ENCODE measurements around the gene ETF1.

Gene ETF1

GRCh38 chr5:138528744-138529469 lies 14.1 kb downstream of the ETF1 start:
- TF ChIP-seq EGR1 (IDR thresholded peaks at IDR 0.05) (no peak), TAF1 (IDR thresholded peaks at IDR 0.05; ENCODE audit: low read depth) (no peak), CEBPB (IDR thresholded peaks at IDR 0.05) (no peak), NFIC (IDR thresholded peaks at IDR 0.05) (no peak), ZBTB7A (IDR thresholded peaks at IDR 0.05; ENCODE audit: low read depth) (no peak), USF1 (IDR thresholded peaks at IDR 0.05) (no peak), MAX (IDR thresholded peaks at IDR 0.05) (no peak), TCF12 (IDR thresholded peaks at IDR 0.05; ENCODE audit: low read depth) (no peak), TEAD4 (IDR thresholded peaks at IDR 0.05) (no peak), RAD21 (IDR thresholded peaks at IDR 0.05; ENCODE audit: low read depth) (no peak), FOXM1 (IDR thresholded peaks at IDR 0.05; ENCODE audit: borderline replicate concordance, low read depth) (no peak), EP300 (IDR thresholded peaks at IDR 0.05; ENCODE audit: borderline replicate concordance) (no peak), CREB1 (IDR thresholded peaks at IDR 0.05; ENCODE audit: low read depth) (no peak), REST (IDR thresholded peaks at IDR 0.05; ENCODE audit: low read depth) (no peak), YY1 (IDR thresholded peaks at IDR 0.05; ENCODE audit: low read depth) (no peak)

- TF ChIP-seq YY1 (IDR thresholded peaks at IDR 0.05; ENCODE audit: low read depth) (no peak), EP300 (IDR thresholded peaks at IDR 0.05; ENCODE audit: borderline replicate concordance) (no peak), USF1 (IDR thresholded peaks at IDR 0.05) (no peak), TAF1 (IDR thresholded peaks at IDR 0.05; ENCODE audit: low read depth) (no peak), TCF12 (IDR thresholded peaks at IDR 0.05; ENCODE audit: low read depth) (no peak), RAD21 (IDR thresholded peaks at IDR 0.05; ENCODE audit: low read depth) (no peak), CREB1 (IDR thresholded peaks at IDR 0.05; ENCODE audit: low read depth) (no peak), EGR1 (IDR thresholded peaks at IDR 0.05) (no peak), REST (IDR thresholded peaks at IDR 0.05; ENCODE audit: low read depth) (no peak), CEBPB (IDR thresholded peaks at IDR 0.05) (no peak), FOXM1 (IDR thresholded peaks at IDR 0.05; ENCODE audit: borderline replicate concordance, low read depth) (no peak), NFIC (IDR thresholded peaks at IDR 0.05) (no peak), TEAD4 (IDR thresholded peaks at IDR 0.05) (no peak), ZBTB7A (IDR thresholded peaks at IDR 0.05; ENCODE audit: low read depth) (no peak), MAX (IDR thresholded peaks at IDR 0.05) (no peak)
Measured at GRCh38 chr5:138528208-138528607, 14.8 kb downstream of the ETF1 start.

- TF ChIP-seq USF1 (IDR thresholded peaks at IDR 0.05) (no peak), EGR1 (IDR thresholded peaks at IDR 0.05) (no peak), NFIC (IDR thresholded peaks at IDR 0.05) (no peak), RAD21 (IDR thresholded peaks at IDR 0.05; ENCODE audit: low read depth) (no peak), TAF1 (IDR thresholded peaks at IDR 0.05; ENCODE audit: low read depth) (no peak), REST (IDR thresholded peaks at IDR 0.05; ENCODE audit: low read depth) (no peak), TEAD4 (IDR thresholded peaks at IDR 0.05) (no peak), CEBPB (IDR thresholded peaks at IDR 0.05) (no peak), TCF12 (IDR thresholded peaks at IDR 0.05; ENCODE audit: low read depth) (no peak), YY1 (IDR thresholded peaks at IDR 0.05; ENCODE audit: low read depth) (no peak)
Measured at GRCh38 chr5:138527170-138527569, 15.9 kb downstream of the ETF1 start.

- TF ChIP-seq ZBTB7A (IDR thresholded peaks at IDR 0.05; ENCODE audit: low read depth) (no peak), EGR1 (IDR thresholded peaks at IDR 0.05) (no peak), USF1 (IDR thresholded peaks at IDR 0.05) (no peak), MAX (IDR thresholded peaks at IDR 0.05) (no peak), FOXM1 (IDR thresholded peaks at IDR 0.05; ENCODE audit: borderline replicate concordance, low read depth) (no peak), EP300 (IDR thresholded peaks at IDR 0.05; ENCODE audit: borderline replicate concordance) (no peak), TEAD4 (IDR thresholded peaks at IDR 0.05) (no peak), NFIC (IDR thresholded peaks at IDR 0.05) (no peak), YY1 (IDR thresholded peaks at IDR 0.05; ENCODE audit: low read depth) (no peak), TCF12 (IDR thresholded peaks at IDR 0.05; ENCODE audit: low read depth) (no peak), CREB1 (IDR thresholded peaks at IDR 0.05; ENCODE audit: low read depth) (no peak), RAD21 (IDR thresholded peaks at IDR 0.05; ENCODE audit: low read depth) (no peak), CEBPB (IDR thresholded peaks at IDR 0.05) (no peak), TAF1 (IDR thresholded peaks at IDR 0.05; ENCODE audit: low read depth) (no peak), REST (IDR thresholded peaks at IDR 0.05; ENCODE audit: low read depth) (no peak)
Measured at GRCh38 chr5:138523406-138523805, 19.6 kb downstream of the ETF1 start.
